Calu3 (cell line): ENCODE measurements around the gene JPH2. TPM values are rescaled to one million over a fixed set of nuclear protein-coding genes. Genes with fewer than 3 reads are reported as not detected.
A peak's percentile ranks its signal among the peaks of the same experiment; 100 is the strongest.

Experiments used
- BruUV-seq: library from RNA; stranded (reverse); fragments of 400-500 nt; replicated peaks from 2 replicates; lab custom pipeline; 2021; lab: Mats Ljungman, UMichigan
- CTCF ChIA-PET: fragments of 300-600 bp; sonication (Branson Sonifier 250); formaldehyde crosslinking; loops from one replicate; lab custom pipeline; 2022; ENCODE audit warnings: antibody characterized with exemption; lab: Charles Lee
- DNase-seq: peaks from one replicate; pipeline ENCODE4 v3.0.0; 2022
- H3K27ac Mint-ChIP-seq: one replicate; pipeline ENCODE4 v1.8.0; 2022; ENCODE audit warnings: mixed read lengths; ENCODE audit not compliant: unreplicated experiment
- H3K27me3 Mint-ChIP-seq: one replicate; pipeline ENCODE4 v1.8.0; 2022; ENCODE audit warnings: mixed read lengths; ENCODE audit not compliant: unreplicated experiment
- H3K36me3 Mint-ChIP-seq: one replicate; pipeline ENCODE4 v1.8.0; 2022; ENCODE audit warnings: mild to moderate bottlenecking, moderate library complexity, mixed read lengths; ENCODE audit not compliant: insufficient read depth, unreplicated experiment
- H3K4me1 Mint-ChIP-seq: one replicate; pipeline ENCODE4 v1.8.0; 2022; ENCODE audit warnings: mild to moderate bottlenecking, low read depth, mixed read lengths; ENCODE audit not compliant: unreplicated experiment
- H3K4me3 Mint-ChIP-seq: one replicate; pipeline ENCODE4 v1.8.0; 2022; ENCODE audit warnings: mild to moderate bottlenecking, low read depth, moderate library complexity, mixed read lengths; ENCODE audit not compliant: unreplicated experiment
- H3K9me3 Mint-ChIP-seq: one replicate; pipeline ENCODE4 v1.8.0; 2022; ENCODE audit warnings: low read depth, mixed read lengths; ENCODE audit not compliant: unreplicated experiment
- CTCF ChIP-seq: fragments of 200-600 bp; IDR thresholded peaks from one replicate; pipeline ENCODE4 v1.8.0; 2022; ENCODE audit warnings: antibody characterized with exemption; ENCODE audit not compliant: unreplicated experiment
- intact Hi-C: fragments of 100-400 bp; cut with micrococcal nuclease; formaldehyde crosslinking; loops from one replicate; pipeline ENCODE4 v1.10.0; 2022; ENCODE audit not compliant: unreplicated experiment
- total RNA-seq: library from RNA; stranded (reverse); gene quantifications from 2 replicates; pipeline ENCODE4 v1.2.3, GENCODE V29; 2022

JPH2 gene
- total RNA-seq, 1 experiment from 2014 or later, result 0.50 TPM

GRCh38 chr20:44203161-44203560 is 16.2 kb upstream of the JPH2 start:
- no TSS peak for BruUV-seq
- no peak for DNase-seq
- Mint-ChIP-seq H3K27ac (peak overlapping the region; percentile 94), H3K9me3 (no peaks in the 10 kb centered on the region), H3K4me1 (peaks cover 74% of the 10 kb centered on the region), H3K36me3 (peaks cover 67% of the 10 kb centered on the region), H3K27me3 (no peaks in the 10 kb centered on the region), H3K4me3 (peak overlapping the region; percentile 38)
- intact Hi-C loops, result no loop called here
- CTCF ChIA-PET, result no interaction called here
- TF ChIP-seq CTCF, result no peak

DNA sequence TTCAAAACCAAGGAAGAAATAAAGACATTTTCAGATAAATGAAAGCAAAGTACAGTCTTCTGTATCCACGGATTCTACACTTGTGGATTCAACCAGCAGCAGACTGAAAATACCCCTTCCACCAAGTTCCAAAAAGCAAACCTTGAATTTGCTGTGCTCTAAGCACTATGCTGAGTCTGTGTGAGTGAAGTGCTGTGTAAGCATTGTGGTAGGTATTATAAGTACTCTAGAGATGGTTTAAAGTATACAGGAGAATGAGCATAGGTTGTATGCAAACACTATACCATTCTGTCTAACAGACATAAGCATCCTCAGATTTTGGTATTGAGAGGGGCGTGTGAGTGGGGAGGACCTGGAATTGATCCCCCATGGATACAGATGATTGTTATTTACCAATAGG is 14.0 kb upstream of the JPH2 start:
- no peak for TF ChIP-seq CTCF
- no peak for DNase-seq
- Mint-ChIP-seq H3K9me3 (no peaks in the 10 kb centered on the region), H3K4me3 (no peak overlapping the region), H3K27me3 (no peaks in the 10 kb centered on the region), H3K27ac (no peak overlapping the region), H3K36me3 (peaks cover 74% of the 10 kb centered on the region), H3K4me1 (peaks cover 53% of the 10 kb centered on the region)
- BruUV-seq, result no TSS peak
- CTCF ChIA-PET, result no interaction called here
- intact Hi-C loops, result no loop called here

DNA sequence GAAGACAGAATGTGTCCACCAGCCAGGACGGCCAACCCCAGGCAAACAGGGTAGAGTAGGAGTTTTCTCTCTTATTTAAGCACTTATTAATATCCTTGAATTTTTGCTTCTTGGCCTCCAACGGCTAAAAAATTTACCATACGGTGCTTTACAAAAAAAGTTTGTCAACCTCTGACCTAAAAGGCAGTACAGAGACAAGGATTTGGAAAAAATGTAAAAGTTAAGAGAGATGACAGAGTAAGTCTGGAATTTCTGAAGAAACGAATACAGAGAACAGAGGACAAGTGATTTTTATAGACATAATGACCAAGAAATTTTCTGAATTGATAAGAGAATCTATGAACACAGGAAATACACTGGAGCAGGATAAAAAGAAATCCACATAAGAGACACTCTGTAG is 13.4 kb upstream of the JPH2 start:
- no peak overlapping the region for H3K4me3 Mint-ChIP-seq
- no TSS peak for BruUV-seq

GRCh38 chr20:44199877-44200276 is 12.9 kb upstream of the JPH2 start:
- intact Hi-C loops, result no loop called here
- Mint-ChIP-seq H3K4me1 (peaks cover 53% of the 10 kb centered on the region), H3K9me3 (no peaks in the 10 kb centered on the region), H3K36me3 (peaks cover 77% of the 10 kb centered on the region), H3K27ac (no peak overlapping the region), H3K4me3 (no peak overlapping the region), H3K27me3 (no peaks in the 10 kb centered on the region)
- CTCF ChIA-PET, result no interaction called here
- BruUV-seq, result no TSS peak
- no peak for TF ChIP-seq CTCF
- DNase-seq, result no peak

More for the DNA sequence above, 13.4 kb upstream of the JPH2 start:
- Mint-ChIP-seq H3K27me3 (no peaks in the 10 kb centered on the region), H3K9me3 (no peaks in the 10 kb centered on the region), H3K4me1 (peaks cover 53% of the 10 kb centered on the region), H3K36me3 (peaks cover 78% of the 10 kb centered on the region), H3K27ac (no peak overlapping the region)
- CTCF ChIA-PET, result no interaction called here
- intact Hi-C loops, result no loop called here
- no peak for TF ChIP-seq CTCF
- no peak for DNase-seq
